ENCODE results near the gene ESR1. TPM values are rescaled to one million over a fixed set of nuclear protein-coding genes. Genes with fewer than 3 reads are reported as not detected.

Gene ESR1
- total and polyA plus RNA-seq, 9 of the 15 experiments (the other 6 are each of a cell fraction or from before 2014, with no cell fraction given), result 0.03 to 0.27 (median 0.08) TPM; not detected in 1

DNA sequence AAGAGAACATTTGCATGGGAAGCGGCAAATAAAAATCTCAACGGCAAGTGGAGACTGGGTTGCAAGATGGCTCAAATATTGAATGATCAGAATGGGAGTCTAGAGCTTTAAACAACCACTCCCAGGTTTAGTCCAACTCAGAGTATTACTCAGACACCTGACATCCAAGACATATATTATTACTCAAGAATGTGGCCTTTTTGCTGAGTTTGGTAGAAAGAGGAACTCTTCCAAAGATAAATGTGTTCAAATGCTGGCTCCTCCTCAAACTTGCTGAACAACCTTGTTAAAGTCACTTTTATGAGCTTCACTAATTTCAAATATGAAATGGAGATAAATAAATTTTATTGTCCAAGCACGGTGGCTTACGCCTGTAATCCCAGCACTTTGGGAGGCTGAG lies 77.8 kb downstream of the ESR1 start:
- Histone ChIP-seq H2AFZ (ENCODE audit: low read depth, low read length) (no peak overlapping the region), H3K27me3 (ENCODE audit: control insufficient read depth in 2 of 2, insufficient read depth in 2 of 2, low read length in 2 of 2) (no peaks in the 10 kb centered on the region), H3K79me2 (ENCODE audit: control insufficient read depth, insufficient read depth, low read length) (no peaks in the 10 kb centered on the region), H3K4me2 (ENCODE audit: insufficient read depth, low read length) (no peak overlapping the region), H3K9ac (ENCODE audit: insufficient read depth in 1 of 2, low read depth in 2 of 2, low read length in 2 of 2) (no peak overlapping the region), H3K4me3 (no peak overlapping the region), H3K9me3 (replicated peaks; ENCODE audit: control insufficient read depth, insufficient read depth, low read depth, low read length) (no peaks in the 10 kb centered on the region), H3K4me1 (replicated peaks in 1 of 2; ENCODE audit: control insufficient read depth in 2 of 2, insufficient read depth in 2 of 2, low read length in 2 of 2) (no peaks in the 10 kb centered on the region), H3K27ac (ENCODE audit: extremely low read depth, low read depth, low read length) (no peak overlapping the region), H3K9me1 (ENCODE audit: control insufficient read depth, insufficient read depth, low read length) (no peaks in the 10 kb centered on the region), H3K36me3 (ENCODE audit: control insufficient read depth, insufficient read depth, low read length) (no peaks in the 10 kb centered on the region), H4K20me1 (replicated peaks; ENCODE audit: control insufficient read depth, insufficient read depth, low read length) (no peaks in the 10 kb centered on the region)
- WGBS (ENCODE audit: insufficient coverage, low coverage, missing lambda C conversion rate), result 1% methylated on average over 4 of the region's 4 CpGs
- ChIA-PET CTCF (ENCODE audit: low intra/inter-chr PET ratio) (no interaction called here), POLR2A (interaction anchor here (0.7 kb wide), 1 partner anchor 50 kb away, joined by 3 read pairs; no protein-coding TSS in a partner anchor)
- DNase-seq (ENCODE audit: extremely low read depth in 1 of 4, low spot score in 3 of 4) (no peak), ATAC-seq (no peak), FAIRE-seq (no peak)
- BruUV-seq (replicated peaks), result no TSS peak
- intact Hi-C loops (cut with micrococcal nuclease), result no loop called here
- no peak for TF ChIP-seq DPF2 (IDR thresholded peaks at IDR 0.05)
- TF ChIP-seq CHCHD3 (CRISPR knock-in tag; IDR thresholded peaks at IDR 0.05), result no peak
- TF ChIP-seq ZBTB8A (IDR thresholded peaks at IDR 0.05; ENCODE audit: partially characterized antibody), result no peak
- no peak for TF ChIP-seq KLF1 (tag; IDR thresholded peaks at IDR 0.05)
- no peak for TF ChIP-seq ZNF707 (CRISPR knock-in tag; conservative IDR thresholded peaks at IDR 0.05)
- TF ChIP-seq, protein P1, sequence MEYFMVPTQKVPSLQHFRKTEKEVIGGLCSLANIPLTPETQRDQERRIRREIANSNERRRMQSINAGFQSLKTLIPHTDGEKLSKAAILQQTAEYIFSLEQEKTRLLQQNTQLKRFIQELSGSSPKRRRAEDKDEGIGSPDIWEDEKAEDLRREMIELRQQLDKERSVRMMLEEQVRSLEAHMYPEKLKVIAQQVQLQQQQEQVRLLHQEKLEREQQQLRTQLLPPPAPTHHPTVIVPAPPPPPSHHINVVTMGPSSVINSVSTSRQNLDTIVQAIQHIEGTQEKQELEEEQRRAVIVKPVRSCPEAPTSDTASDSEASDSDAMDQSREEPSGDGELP (CRISPR knock-in tag; IDR thresholded peaks at IDR 0.05; ENCODE audit: borderline replicate concordance), result no peak
- TF ChIP-seq, protein P2, sequence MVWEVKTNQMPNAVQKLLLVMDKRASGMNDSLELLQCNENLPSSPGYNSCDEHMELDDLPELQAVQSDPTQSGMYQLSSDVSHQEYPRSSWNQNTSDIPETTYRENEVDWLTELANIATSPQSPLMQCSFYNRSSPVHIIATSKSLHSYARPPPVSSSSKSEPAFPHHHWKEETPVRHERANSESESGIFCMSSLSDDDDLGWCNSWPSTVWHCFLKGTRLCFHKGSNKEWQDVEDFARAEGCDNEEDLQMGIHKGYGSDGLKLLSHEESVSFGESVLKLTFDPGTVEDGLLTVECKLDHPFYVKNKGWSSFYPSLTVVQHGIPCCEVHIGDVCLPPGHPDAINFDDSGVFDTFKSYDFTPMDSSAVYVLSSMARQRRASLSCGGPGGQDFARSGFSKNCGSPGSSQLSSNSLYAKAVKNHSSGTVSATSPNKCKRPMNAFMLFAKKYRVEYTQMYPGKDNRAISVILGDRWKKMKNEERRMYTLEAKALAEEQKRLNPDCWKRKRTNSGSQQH (CRISPR knock-in tag; IDR thresholded peaks at IDR 0.05), result no peak
- TF ChIP-seq, protein P3, sequence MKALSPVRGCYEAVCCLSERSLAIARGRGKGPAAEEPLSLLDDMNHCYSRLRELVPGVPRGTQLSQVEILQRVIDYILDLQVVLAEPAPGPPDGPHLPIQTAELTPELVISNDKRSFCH (CRISPR knock-in tag; IDR thresholded peaks at IDR 0.05), result no peak
- TF ChIP-seq, protein P3 (tag; IDR thresholded peaks at IDR 0.05), result no peak
- no peak for TF ChIP-seq YY1 (IDR thresholded peaks at IDR 0.05; ENCODE audit: borderline replicate concordance in 1 of 3, control insufficient read depth in 1 of 3, extremely low read depth in 1 of 3, insufficient read depth in 3 of 3, insufficient read length in 1 of 3, insufficient replicate concordance in 2 of 3, low read depth in 1 of 3, low read length in 2 of 3)
- TF ChIP-seq NFE2L1 (tag; IDR thresholded peaks at IDR 0.05; ENCODE audit: borderline replicate concordance, low read depth), result no peak
- TF ChIP-seq E2F3 (CRISPR knock-in tag; IDR thresholded peaks at IDR 0.05), result no peak
- TF ChIP-seq NR2F6 (CRISPR knock-in tag; IDR thresholded peaks at IDR 0.05), result no peak
- no peak for TF ChIP-seq PCBP2 (IDR thresholded peaks at IDR 0.05; ENCODE audit: low read depth, low read length, poor library complexity, severe bottlenecking)
- no peak for TF ChIP-seq ZZZ3 (IDR thresholded peaks at IDR 0.05)
- no peak for TF ChIP-seq EP400 (IDR thresholded peaks at IDR 0.05)
- TF ChIP-seq, protein P4, sequence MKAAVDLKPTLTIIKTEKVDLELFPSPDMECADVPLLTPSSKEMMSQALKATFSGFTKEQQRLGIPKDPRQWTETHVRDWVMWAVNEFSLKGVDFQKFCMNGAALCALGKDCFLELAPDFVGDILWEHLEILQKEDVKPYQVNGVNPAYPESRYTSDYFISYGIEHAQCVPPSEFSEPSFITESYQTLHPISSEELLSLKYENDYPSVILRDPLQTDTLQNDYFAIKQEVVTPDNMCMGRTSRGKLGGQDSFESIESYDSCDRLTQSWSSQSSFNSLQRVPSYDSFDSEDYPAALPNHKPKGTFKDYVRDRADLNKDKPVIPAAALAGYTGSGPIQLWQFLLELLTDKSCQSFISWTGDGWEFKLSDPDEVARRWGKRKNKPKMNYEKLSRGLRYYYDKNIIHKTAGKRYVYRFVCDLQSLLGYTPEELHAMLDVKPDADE (conservative IDR thresholded peaks at IDR 0.05; ENCODE audit: control insufficient read depth, low read depth, low read length), result no peak
- no peak for TF ChIP-seq CEBPB (tag; IDR thresholded peaks at IDR 0.05)
- in situ Hi-C loops (cut with MboI), result no loop called here
